SK-N-SH (cell line): ENCODE data around the gene SLC10A1.

ENCODE experiments used
- EZH2phosphoT487 ChIP-seq: fragments of 200-600 bp; sonication (generic); IDR thresholded peaks from 2 replicates; pipeline ENCODE4 v1.6.1; 2017; ENCODE audit warnings: low read depth, mixed run types, mild to moderate bottlenecking, antibody characterized with exemption, moderate library complexity, borderline replicate concordance
- JUND ChIP-seq: IDR thresholded peaks from 2 replicates; pipeline ENCODE4 v1.4.0; 2012
- MXI1 ChIP-seq: IDR thresholded peaks from 2 replicates; pipeline ENCODE4 v1.6.1; 2012; ENCODE audit warnings: mild to moderate bottlenecking, low read depth, low read length, improper control_type of control experiment
- RFX5 ChIP-seq: IDR thresholded peaks from 2 replicates; pipeline ENCODE4 v1.6.1; 2012; ENCODE audit warnings: mild to moderate bottlenecking, improper control_type of control experiment, low read length
- TF ChIP-seq, protein P1 (sequence below): fragments of 200-600 bp; sonication (generic); IDR thresholded peaks from 2 replicates; pipeline ENCODE4 v1.6.1; 2017; ENCODE audit warnings: antibody characterized with exemption, mild to moderate bottlenecking, moderate library complexity

GRCh38 chr14:69771136-69771535 lies 25.9 kb downstream of the SLC10A1 start:
- TF ChIP-seq EZH2phosphoT487 (no peak), MXI1 (no peak), RFX5 (no peak), JUND (no peak)
- TF ChIP-seq, protein P1, sequence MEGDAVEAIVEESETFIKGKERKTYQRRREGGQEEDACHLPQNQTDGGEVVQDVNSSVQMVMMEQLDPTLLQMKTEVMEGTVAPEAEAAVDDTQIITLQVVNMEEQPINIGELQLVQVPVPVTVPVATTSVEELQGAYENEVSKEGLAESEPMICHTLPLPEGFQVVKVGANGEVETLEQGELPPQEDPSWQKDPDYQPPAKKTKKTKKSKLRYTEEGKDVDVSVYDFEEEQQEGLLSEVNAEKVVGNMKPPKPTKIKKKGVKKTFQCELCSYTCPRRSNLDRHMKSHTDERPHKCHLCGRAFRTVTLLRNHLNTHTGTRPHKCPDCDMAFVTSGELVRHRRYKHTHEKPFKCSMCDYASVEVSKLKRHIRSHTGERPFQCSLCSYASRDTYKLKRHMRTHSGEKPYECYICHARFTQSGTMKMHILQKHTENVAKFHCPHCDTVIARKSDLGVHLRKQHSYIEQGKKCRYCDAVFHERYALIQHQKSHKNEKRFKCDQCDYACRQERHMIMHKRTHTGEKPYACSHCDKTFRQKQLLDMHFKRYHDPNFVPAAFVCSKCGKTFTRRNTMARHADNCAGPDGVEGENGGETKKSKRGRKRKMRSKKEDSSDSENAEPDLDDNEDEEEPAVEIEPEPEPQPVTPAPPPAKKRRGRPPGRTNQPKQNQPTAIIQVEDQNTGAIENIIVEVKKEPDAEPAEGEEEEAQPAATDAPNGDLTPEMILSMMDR, result no peak
